HEK293T (cell line): ENCODE results near the gene SLC27A3.

ENCODE experiments used
- CTCF ChIA-PET: fragments of 350-600 bp; formaldehyde crosslinking; extraction: SDS; loops from one replicate; lab custom pipeline; 2021; ENCODE audit warnings: antibody characterized with exemption, inconsistent platforms; lab: Yijun Ruan, JAX
- POLR2A ChIA-PET: fragments of 350-600 bp; formaldehyde crosslinking; extraction: SDS; loops from one replicate; lab custom pipeline; 2020; ENCODE audit warnings: antibody characterized with exemption, inconsistent platforms; lab: Yijun Ruan, JAX
- DNase-seq: peaks from one replicate; pipeline ENCODE4 v3.0.0; 2012; ENCODE audit warnings: mixed read lengths; ENCODE audit errors: extremely low spot score
- ARNT ChIP-seq: fragments of 450-650 bp; IDR thresholded peaks from 2 replicates; pipeline ENCODE4 v1.6.1; 2017; ENCODE audit warnings: mild to moderate bottlenecking
- BHLHE40 ChIP-seq: fragments of 450-650 bp; IDR thresholded peaks from 2 replicates; pipeline ENCODE4 v1.6.1; 2016; ENCODE audit warnings: mild to moderate bottlenecking, moderate library complexity, borderline replicate concordance
- CTBP1 ChIP-seq: fragments of 450-650 bp; IDR thresholded peaks from 2 replicates; pipeline ENCODE4 v1.6.1; 2016; ENCODE audit warnings: borderline replicate concordance
- ELF4 ChIP-seq: fragments of 450-650 bp; IDR thresholded peaks from 2 replicates; pipeline ENCODE4 v1.6.1; 2017; ENCODE audit warnings: antibody characterized with exemption
- FOXA1 ChIP-seq: fragments of 450-650 bp; IDR thresholded peaks from 2 replicates; pipeline ENCODE4 v1.6.1; 2016; ENCODE audit warnings: mild to moderate bottlenecking
- FOXK2 ChIP-seq: fragments of 450-650 bp; IDR thresholded peaks from 2 replicates; pipeline ENCODE4 v1.6.1; 2016; ENCODE audit warnings: mild to moderate bottlenecking
- FOXM1 ChIP-seq: fragments of 450-650 bp; IDR thresholded peaks from 2 replicates; pipeline ENCODE4 v1.6.1; 2017; ENCODE audit warnings: mild to moderate bottlenecking, borderline replicate concordance
- HDGF ChIP-seq: fragments of 450-650 bp; IDR thresholded peaks from 2 replicates; pipeline ENCODE4 v1.6.1; 2017; ENCODE audit warnings: antibody characterized with exemption, borderline replicate concordance
- L3MBTL2 ChIP-seq: fragments of 450-650 bp; conservative IDR thresholded peaks from 2 replicates; pipeline ENCODE4 v1.6.1; 2016; ENCODE audit warnings: mild to moderate bottlenecking
- LEF1 ChIP-seq: fragments of 450-650 bp; IDR thresholded peaks from 2 replicates; pipeline ENCODE4 v1.6.1; 2017; ENCODE audit warnings: mild to moderate bottlenecking, borderline replicate concordance
- NFRKB ChIP-seq: fragments of 450-650 bp; IDR thresholded peaks from 2 replicates; pipeline ENCODE4 v1.6.1; 2016; ENCODE audit warnings: mild to moderate bottlenecking, moderate library complexity
- PKNOX1 ChIP-seq: fragments of 450-650 bp; IDR thresholded peaks from 2 replicates; pipeline ENCODE4 v1.6.1; 2016
- SP1 ChIP-seq: fragments of 450-650 bp; IDR thresholded peaks from 2 replicates; pipeline ENCODE4 v1.6.1; 2017
- SUZ12 ChIP-seq: fragments of 450-650 bp; IDR thresholded peaks from 2 replicates; pipeline ENCODE4 v1.6.1; 2016; ENCODE audit warnings: mild to moderate bottlenecking
- TARDBP ChIP-seq: fragments of 450-650 bp; IDR thresholded peaks from 2 replicates; pipeline ENCODE4 v1.6.1; 2016
- ZNF384 ChIP-seq: fragments of 450-650 bp; IDR thresholded peaks from 2 replicates; pipeline ENCODE4 v1.6.1; 2016

Gene SLC27A3

GRCh38 chr1:153792631-153793041 lies 17.4 kb downstream of the SLC27A3 start:
- TF ChIP-seq ARNT (no peak), CTBP1 (no peak), HDGF (no peak), PKNOX1 (no peak), ELF4 (no peak), FOXK2 (no peak), TARDBP (no peak), FOXM1 (no peak)
- DNase-seq, result no peak
- CTCF ChIA-PET, result interaction anchor here (0.6 to 1.2 kb wide), 2 partner anchors 172 to 194 kb away, joined by 3 read pairs; partner anchors contain the start of gene RAB13
- POLR2A ChIA-PET, result interaction anchor here (1.0 to 3.3 kb wide), 5 partner anchors 9 to 199 kb away, joined by 3 to 16 read pairs (median 4); partner anchors contain the start of genes CHTOP and CREB3L4

GRCh38 chr1:153793261-153793972 lies 18.2 kb downstream of the SLC27A3 start:
- CTCF ChIA-PET, result interaction anchor here (0.6 to 1.2 kb wide), 2 partner anchors 171 to 193 kb away, joined by 3 read pairs; partner anchors contain the start of gene RAB13
- POLR2A ChIA-PET, result interaction anchor here (0.6 to 3.3 kb wide), 6 partner anchors 10 to 198 kb away, joined by 3 to 16 read pairs (median 4); partner anchors contain the start of genes CHTOP and CREB3L4
- no peak for DNase-seq
- TF ChIP-seq ARNT (no peak), PKNOX1 (no peak), L3MBTL2 (no peak), ZNF384 (no peak), NFRKB (no peak), SUZ12 (no peak), CTBP1 (no peak), FOXK2 (no peak), FOXM1 (no peak), FOXA1 (no peak), BHLHE40 (no peak), HDGF (no peak), ELF4 (no peak), LEF1 (no peak), TARDBP (no peak), SP1 (no peak)

GRCh38 chr1:153793973-153794615 lies 18.9 kb downstream of the SLC27A3 start:
- POLR2A ChIA-PET, result interaction anchor here (1.0 to 3.3 kb wide), 3 partner anchors 11 to 197 kb away, joined by 4 to 16 read pairs (median 8); partner anchors contain the start of gene CREB3L4
- TF ChIP-seq SP1, result no peak
- TF ChIP-seq NFRKB, result no peak
- no peak for TF ChIP-seq ARNT
- no peak for TF ChIP-seq ELF4
- no peak for TF ChIP-seq LEF1
- no peak for TF ChIP-seq CTBP1
- no peak for TF ChIP-seq ZNF384
- no peak for TF ChIP-seq FOXA1
- no peak for TF ChIP-seq L3MBTL2
- no peak for TF ChIP-seq BHLHE40
- no peak for TF ChIP-seq HDGF
- TF ChIP-seq TARDBP, result no peak
- TF ChIP-seq PKNOX1, result no peak
- TF ChIP-seq FOXK2, result no peak
- no peak for TF ChIP-seq SUZ12
- TF ChIP-seq FOXM1, result no peak
- DNase-seq, result no peak
- CTCF ChIA-PET, result no interaction called here

- ChIA-PET CTCF (interaction anchor here (0.5 kb wide), 1 partner anchor 83 kb away, joined by 5 read pairs; no protein-coding TSS in a partner anchor), POLR2A (interaction anchor here (1.1 to 3.3 kb wide), 2 partner anchors 11 to 173 kb away, joined by 3 to 8 read pairs; partner anchors contain the start of gene CREB3L4)
- DNase-seq, result no peak
- TF ChIP-seq NFRKB (no peak), PKNOX1 (no peak), ELF4 (no peak), CTBP1 (no peak), BHLHE40 (no peak), L3MBTL2 (no peak), SP1 (no peak), HDGF (no peak), SUZ12 (no peak), TARDBP (no peak), LEF1 (no peak), ARNT (no peak)
These were observed 19.6 kb downstream of the SLC27A3 start for GRCh38 chr1:153794624-153795329.
